IPS-15b (cell line): ENCODE results near the gene DNPEP.

Experiments
- H3K27me3 ChIP-seq: one replicate; pipeline ENCODE4 v1.6.1; 2013; ENCODE audit warnings: low read length; ENCODE audit not compliant: control insufficient read depth, insufficient read depth
- H3K36me3 ChIP-seq: one replicate; pipeline ENCODE4 v1.6.1; 2013; ENCODE audit warnings: low read length; ENCODE audit not compliant: control insufficient read depth, insufficient read depth
- H3K4me1 ChIP-seq: one replicate; pipeline ENCODE4 v1.6.1; 2013; ENCODE audit warnings: mild to moderate bottlenecking, low read length; ENCODE audit not compliant: control insufficient read depth, insufficient read depth
- H3K4me3 ChIP-seq: one replicate; pipeline ENCODE4 v1.5.1; 2013; ENCODE audit warnings: low read depth, low read length
- H3K9ac ChIP-seq: one replicate; pipeline ENCODE4 v1.6.1; 2013; ENCODE audit warnings: low read depth, mild to moderate bottlenecking, low read length
- H3K9me3 ChIP-seq: one replicate; pipeline ENCODE4 v1.6.1; 2013; ENCODE audit warnings: mild to moderate bottlenecking, low read length; ENCODE audit not compliant: control insufficient read depth, insufficient read depth

Gene DNPEP

GRCh38 chr2:219405451-219405850 is 17.7 kb upstream of the DNPEP start:
- H3K27me3 ChIP-seq: no peaks in the 10 kb centered on the region
- no peaks in the 10 kb centered on the region for H3K36me3 ChIP-seq
- no peaks in the 10 kb centered on the region for H3K9me3 ChIP-seq
- peaks cover 8% of the 10 kb centered on the region for H3K4me1 ChIP-seq
- no peak overlapping the region for H3K4me3 ChIP-seq
- H3K9ac ChIP-seq: no peak overlapping the region

- H3K36me3 ChIP-seq: no peaks in the 10 kb centered on the region
- no peaks in the 10 kb centered on the region for H3K27me3 ChIP-seq
- no peak overlapping the region for H3K4me3 ChIP-seq
- H3K4me1 ChIP-seq: peaks cover 8% of the 10 kb centered on the region
- H3K9ac ChIP-seq: no peak overlapping the region
- H3K9me3 ChIP-seq: no peaks in the 10 kb centered on the region
Observed at GRCh38 chr2:219404954-219405353, 17.2 kb upstream of the DNPEP start.

- H3K27me3 ChIP-seq: no peaks in the 10 kb centered on the region
- no peaks in the 10 kb centered on the region for H3K9me3 ChIP-seq
- no peak overlapping the region for H3K9ac ChIP-seq
- H3K4me3 ChIP-seq: no peak overlapping the region
- H3K36me3 ChIP-seq: no peaks in the 10 kb centered on the region
- peaks cover 8% of the 10 kb centered on the region for H3K4me1 ChIP-seq
Observed at GRCh38 chr2:219404291-219404910, 16.7 kb upstream of the DNPEP start.

- H3K27me3 ChIP-seq: no peaks in the 10 kb centered on the region
- peaks cover 9% of the 10 kb centered on the region for H3K4me1 ChIP-seq
- H3K9me3 ChIP-seq: no peaks in the 10 kb centered on the region
- no peak overlapping the region for H3K4me3 ChIP-seq
- no peaks in the 10 kb centered on the region for H3K36me3 ChIP-seq
- no peak overlapping the region for H3K9ac ChIP-seq
Observed at GRCh38 chr2:219403861-219404260, 16.1 kb upstream of the DNPEP start.

DNA sequence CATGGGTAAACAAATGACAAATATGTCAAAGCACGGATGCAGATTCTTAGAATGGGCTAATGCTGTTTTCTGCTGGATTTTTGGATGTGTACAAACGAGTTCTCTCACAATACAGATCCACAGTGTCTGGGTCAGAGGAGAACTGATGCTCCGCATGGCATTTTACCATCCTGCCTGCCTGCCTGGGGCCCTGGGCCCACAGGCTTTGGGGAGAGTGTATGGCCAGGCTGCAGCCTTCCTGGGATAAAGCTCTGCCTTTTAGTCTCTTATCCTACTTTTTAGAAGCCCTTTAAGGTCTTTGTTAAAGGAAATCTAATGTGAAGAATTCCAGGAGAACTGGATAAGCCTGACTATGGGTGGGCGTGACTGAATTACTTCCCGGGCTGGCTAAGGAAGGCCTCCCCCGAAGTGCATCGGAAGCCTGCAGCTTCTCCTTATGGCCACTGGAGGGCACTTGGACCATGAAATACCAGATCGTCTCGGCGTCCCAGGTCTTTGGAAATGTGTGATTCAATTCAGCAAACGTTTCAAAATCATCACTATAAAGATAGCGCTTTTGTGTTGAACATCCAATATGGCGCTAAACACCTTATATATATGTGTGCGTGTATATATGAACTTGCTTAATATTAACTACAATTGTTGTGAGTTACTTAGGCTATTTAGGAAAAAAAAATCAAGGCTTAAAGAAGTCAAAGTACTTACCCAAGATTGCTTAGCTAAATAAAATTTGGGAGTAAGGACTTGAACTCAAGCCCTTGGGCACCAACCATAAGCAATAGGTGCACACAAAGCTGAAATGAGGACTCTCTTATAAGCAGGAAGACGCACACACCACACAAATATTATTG is 15.2 kb upstream of the DNPEP start:
- no peak overlapping the region for H3K4me3 ChIP-seq
- H3K27me3 ChIP-seq: no peaks in the 10 kb centered on the region
- no peaks in the 10 kb centered on the region for H3K9me3 ChIP-seq
- no peak overlapping the region for H3K9ac ChIP-seq
- peaks cover 11% of the 10 kb centered on the region for H3K4me1 ChIP-seq
- H3K36me3 ChIP-seq: no peaks in the 10 kb centered on the region

DNA sequence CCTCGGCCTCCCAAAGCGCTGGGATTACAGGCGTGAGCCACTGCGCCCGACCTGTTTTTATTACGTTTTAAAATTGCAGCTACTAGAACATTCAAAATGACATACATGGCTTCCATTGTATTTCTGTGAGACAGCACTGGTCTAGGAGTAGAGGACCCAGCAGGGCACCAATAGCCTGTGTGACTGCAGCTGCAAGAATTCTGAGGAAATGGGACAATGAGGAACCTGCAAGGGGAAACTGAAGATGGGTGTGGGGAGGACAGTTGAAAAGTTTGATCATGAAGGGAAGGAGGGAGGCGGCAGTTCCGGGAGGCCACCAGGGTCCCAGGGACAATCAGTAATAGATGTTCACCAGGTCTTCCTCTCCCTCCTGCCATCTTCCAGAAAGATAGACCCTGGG is 13.9 kb upstream of the DNPEP start:
- Histone ChIP-seq H3K4me1 (peaks cover 11% of the 10 kb centered on the region), H3K9me3 (no peaks in the 10 kb centered on the region), H3K4me3 (no peak overlapping the region), H3K9ac (no peak overlapping the region), H3K36me3 (no peaks in the 10 kb centered on the region), H3K27me3 (no peaks in the 10 kb centered on the region)

DNA sequence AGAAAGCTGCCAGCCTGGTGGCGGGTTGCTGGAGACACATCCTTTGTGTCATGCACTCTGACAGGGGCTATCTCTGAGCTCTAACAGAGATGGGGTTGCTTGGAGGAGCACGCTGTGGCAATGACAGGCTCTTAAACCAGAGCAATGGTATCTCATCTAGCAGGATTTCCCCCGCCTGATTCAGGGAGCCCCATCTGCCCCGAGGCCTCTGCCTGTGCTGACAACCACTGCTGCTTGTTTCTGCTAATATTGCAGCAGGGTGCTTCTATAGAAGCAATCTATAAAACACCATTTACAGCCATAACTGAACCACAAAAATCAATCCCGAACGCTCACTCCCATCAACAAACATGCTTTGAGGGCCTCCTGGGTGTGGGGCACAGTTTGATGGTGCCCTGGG is 12.8 kb upstream of the DNPEP start:
- Histone ChIP-seq H3K36me3 (no peaks in the 10 kb centered on the region), H3K4me3 (no peak overlapping the region), H3K4me1 (peaks cover 11% of the 10 kb centered on the region), H3K9me3 (no peaks in the 10 kb centered on the region), H3K27me3 (no peaks in the 10 kb centered on the region), H3K9ac (no peak overlapping the region)

- Histone ChIP-seq H3K9ac (no peak overlapping the region), H3K9me3 (no peaks in the 10 kb centered on the region), H3K4me3 (no peak overlapping the region), H3K27me3 (no peaks in the 10 kb centered on the region), H3K36me3 (no peaks in the 10 kb centered on the region), H3K4me1 (peaks cover 9% of the 10 kb centered on the region)
Observed at GRCh38 chr2:219399716-219400478, 12.2 kb upstream of the DNPEP start.

DNA sequence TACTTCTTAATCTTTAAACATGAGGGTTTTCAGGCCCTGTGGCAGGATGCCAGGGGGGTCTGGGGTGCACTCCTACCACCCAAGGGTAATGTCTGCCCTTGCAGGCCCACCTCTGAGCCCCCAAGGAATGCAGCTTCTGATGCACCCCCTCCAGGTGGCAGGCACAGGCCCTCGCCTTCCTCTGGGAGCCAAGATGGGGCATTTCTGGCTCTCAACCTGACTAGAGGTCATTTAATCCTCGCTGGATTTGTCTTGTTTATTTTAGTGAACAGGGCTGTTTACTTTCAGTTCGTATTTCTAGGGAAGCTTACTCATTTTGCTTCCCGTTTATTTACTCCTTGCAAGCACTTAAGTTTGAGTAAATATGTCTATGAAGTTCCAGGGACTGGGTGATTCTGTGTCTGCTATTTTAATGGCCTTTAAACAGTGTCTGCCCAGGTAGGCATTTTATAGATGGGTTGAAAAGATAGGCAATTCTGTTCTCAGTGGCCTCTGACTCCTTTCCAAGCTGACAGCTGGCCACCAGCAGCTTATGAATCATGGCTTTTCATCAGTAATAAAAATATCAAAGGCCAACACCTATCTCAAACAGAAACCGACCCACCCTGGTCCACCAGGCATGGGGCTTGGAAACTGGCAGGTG is 11.1 kb upstream of the DNPEP start:
- H3K9me3 ChIP-seq: no peaks in the 10 kb centered on the region
- no peak overlapping the region for H3K9ac ChIP-seq
- H3K4me3 ChIP-seq: no peak overlapping the region

DNA sequence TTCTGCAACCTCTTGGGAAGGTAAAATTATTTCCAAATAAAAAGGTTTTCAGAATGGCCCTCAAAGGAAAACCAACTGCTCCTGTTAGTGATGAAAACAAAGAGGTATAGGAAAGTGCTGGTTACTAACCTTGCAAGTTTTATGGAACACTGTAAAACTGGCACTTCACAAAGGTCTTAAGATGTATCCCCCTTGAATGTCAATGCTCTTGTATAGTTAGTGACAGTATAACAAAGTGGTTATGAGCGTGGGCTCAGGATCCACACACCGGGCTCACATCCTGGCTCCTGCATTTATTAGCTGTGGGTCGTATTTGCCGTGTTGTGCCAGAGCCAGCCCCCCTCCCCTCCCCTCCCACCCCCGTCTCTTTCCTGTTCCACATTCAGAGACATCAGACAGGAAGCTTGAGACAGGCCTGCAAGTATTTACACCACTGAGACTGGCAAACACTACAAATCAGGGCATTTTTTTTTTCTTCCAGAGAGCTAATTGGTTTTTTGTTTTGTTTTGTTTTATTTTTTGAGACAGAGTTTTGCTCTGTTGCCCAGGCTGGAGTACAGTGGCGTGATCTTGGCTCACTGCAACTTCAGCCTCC is 9.2 kb upstream of the DNPEP start:
- no peak overlapping the region for H3K9ac ChIP-seq
- H3K27me3 ChIP-seq: no peaks in the 10 kb centered on the region
- no peak overlapping the region for H3K4me3 ChIP-seq
- H3K36me3 ChIP-seq: no peaks in the 10 kb centered on the region
- H3K4me1 ChIP-seq: peaks cover 3% of the 10 kb centered on the region
- no peaks in the 10 kb centered on the region for H3K9me3 ChIP-seq

More for the DNA sequence above, 11.1 kb upstream of the DNPEP start:
- H3K36me3 ChIP-seq: no peaks in the 10 kb centered on the region
- no peaks in the 10 kb centered on the region for H3K27me3 ChIP-seq
- peaks cover 9% of the 10 kb centered on the region for H3K4me1 ChIP-seq

GRCh38 chr2:219395609-219396008 is 7.9 kb upstream of the DNPEP start:
- Histone ChIP-seq H3K4me1 (peaks cover 3% of the 10 kb centered on the region), H3K36me3 (no peaks in the 10 kb centered on the region), H3K9ac (no peak overlapping the region), H3K9me3 (no peaks in the 10 kb centered on the region), H3K4me3 (no peak overlapping the region), H3K27me3 (no peaks in the 10 kb centered on the region)
